Kidney tubule cell (primary cell): Measurements from ENCODE around the gene SLC4A4.
A peak's percentile ranks its signal among the peaks of the same experiment; 100 is the strongest.

ENCODE experiments used
- DNase-seq: peaks from one replicate; pipeline ENCODE4 v3.0.0-alpha.2; 2018; ENCODE audit warnings: low spot score

SLC4A4 gene

DNA sequence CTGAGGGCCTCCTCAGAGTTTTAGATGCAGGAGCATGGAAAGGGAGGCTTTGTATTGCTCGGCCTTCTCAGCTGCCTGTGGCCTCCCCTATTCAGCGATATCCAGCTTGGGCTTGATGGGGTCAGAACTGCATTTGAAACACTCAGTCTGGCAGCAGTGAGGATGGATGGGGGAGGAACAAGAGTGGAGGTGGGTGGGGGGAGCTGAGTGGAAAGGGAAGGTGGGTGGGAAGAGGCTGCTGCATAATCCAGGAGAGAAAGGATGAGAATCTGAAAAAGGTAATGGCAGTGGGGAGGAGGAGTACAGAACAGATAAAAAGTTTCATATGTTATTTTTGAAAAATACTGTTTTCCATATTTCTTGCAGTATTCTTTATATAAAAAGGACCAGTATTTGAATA is 202.7 kb downstream of the SLC4A4 start:
- DNase-seq, result no peak

DNA sequence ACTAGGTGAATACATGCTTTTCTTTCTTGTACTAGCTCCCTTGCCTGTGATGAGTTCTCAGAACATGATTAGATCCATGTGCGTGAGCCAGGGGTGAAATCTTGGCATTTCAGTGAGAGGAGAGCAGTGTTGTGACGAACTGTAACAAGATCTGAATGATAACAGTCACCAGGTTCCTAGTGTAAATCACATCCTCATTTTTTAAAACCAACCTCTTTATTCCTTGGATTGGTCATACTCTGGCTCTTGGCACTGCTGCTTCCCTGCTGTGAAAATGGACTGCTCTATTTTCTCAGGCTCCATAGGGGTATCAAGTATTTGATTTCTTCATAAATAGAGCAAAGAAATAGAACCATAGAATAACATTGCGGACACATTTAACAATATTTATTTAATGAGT is 206.3 kb downstream of the SLC4A4 start:
- no peak for DNase-seq

DNA sequence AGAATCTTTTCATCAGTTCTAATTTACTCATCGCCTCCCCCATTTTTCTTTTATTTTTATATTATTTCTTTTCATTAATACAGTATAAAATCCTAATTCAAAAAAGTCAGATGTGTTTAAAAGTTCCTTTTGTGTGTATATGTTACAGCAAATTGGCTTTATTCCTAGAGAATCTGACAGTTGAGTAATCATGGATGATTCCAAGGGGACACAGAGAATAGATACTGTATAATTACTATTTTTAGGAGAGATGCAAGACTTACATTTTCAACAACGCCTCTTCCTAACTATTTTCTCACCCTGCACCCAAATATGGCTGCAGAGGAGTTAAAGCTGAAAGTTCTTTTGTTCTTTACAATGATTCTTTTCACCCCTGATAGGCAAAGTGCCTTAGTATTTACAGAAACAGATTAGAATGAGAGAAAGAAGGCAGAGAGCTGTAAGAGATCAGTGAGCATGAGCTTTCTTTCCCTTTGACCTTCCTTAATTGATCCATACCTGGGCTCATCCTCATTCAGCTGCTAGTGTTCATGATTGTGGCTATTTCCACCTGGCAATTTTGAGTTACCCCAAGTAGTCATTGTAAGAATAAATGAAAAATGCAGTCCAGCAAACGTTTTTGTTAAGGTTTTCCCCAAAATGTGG is 210.8 kb downstream of the SLC4A4 start:
- DNase-seq, result no peak

DNA sequence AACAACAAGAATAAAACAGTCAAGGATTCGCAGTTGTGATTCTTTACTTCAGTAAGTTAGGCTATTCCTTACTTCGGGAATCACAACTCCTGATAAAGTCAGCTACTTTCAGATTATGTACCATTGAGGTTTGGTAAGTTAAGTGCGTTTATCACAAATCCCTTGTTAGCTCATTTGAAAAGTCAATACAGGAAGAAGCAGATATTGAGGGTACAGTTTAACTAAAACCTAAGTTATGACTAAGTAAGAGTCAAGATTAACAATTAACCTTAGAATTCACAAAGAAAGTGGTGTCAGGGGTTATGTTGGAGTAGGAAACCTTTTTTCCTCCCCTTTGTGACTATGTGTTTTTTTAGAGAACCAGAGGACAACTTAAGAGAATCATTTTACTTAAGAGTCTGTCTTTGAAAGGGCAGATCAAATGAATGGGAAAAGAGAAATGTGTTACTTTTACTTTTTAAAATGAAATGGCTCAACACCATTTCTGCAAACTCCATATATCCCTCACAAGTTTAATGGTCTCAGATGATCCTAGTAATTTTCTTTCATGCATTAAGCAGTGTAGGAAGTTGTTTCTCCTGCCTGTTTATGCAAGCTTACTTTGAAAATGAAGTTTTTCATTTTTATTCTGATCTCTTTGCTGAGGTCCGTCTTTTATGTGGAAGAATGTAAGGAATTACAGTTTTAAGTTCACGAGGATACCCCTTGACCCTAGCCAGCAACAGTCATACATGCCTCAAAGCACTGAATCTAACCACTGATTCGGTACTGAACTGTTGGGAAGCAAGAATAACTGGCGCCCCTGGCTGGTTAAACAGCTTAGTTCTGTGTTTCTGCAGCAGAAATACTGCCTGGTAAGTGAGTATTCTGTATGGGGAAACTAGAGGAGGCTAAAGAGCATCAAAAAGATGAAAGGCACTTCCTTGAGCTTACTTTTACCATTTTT is 211.7 kb downstream of the SLC4A4 start:
- peak; percentile 79 for DNase-seq

DNA sequence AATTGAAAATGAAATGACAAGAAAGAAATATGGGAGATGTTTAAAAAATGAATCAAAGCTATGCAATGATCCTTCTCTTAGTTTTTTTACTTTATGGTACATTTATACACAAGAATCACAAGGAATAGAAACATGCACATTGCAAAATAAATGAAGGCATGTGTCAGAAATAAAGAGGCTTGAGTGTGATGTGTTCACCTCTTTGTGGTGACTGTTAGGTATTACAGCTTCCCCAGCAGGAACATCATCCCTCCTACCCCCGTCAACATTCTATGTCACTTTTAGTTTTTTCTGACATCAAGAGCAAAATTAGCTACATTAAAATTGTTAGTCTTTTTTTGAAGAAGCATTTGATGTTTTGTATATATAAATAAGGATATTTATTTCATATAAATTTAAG is 214.8 kb downstream of the SLC4A4 start:
- DNase-seq, result peak; percentile 52

DNA sequence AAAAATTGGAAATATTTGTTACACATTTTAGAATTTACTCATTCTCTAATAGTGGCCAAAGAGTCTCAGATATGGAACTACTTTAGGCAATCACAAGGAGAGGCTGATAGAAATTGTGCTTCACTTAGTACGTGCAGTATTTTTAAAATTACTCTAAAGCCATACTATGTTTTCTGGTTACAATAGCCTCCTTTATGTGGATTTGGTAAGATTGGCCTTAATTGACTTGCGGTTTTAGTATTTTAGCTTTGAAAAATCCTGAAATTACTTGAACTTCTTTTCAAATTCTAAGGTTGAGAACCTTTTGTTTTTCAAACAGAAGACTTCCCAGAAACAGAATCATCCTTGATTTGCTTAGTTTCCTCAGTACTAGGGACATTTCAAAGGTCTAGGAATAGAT is 215.2 kb downstream of the SLC4A4 start:
- no peak for DNase-seq

DNA sequence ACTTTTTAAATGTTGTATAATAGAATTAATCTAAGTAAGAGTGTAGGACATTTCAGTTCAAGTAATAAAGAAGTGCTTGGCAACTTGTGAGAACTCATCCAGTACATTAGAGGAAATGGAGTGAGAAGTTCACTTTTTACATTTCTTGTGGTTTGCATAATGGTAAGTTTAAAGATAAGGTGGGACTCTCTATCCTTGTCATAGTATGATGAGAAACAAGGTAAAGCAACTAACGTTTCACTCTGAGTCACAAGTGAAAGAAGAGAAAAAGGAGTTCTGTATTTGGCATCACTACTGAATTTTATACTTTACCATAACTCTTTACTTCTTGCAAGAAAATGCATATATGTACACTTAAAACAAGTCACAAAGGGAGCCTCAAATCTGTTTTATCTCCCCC is 219.4 kb downstream of the SLC4A4 start:
- no peak for DNase-seq

DNA sequence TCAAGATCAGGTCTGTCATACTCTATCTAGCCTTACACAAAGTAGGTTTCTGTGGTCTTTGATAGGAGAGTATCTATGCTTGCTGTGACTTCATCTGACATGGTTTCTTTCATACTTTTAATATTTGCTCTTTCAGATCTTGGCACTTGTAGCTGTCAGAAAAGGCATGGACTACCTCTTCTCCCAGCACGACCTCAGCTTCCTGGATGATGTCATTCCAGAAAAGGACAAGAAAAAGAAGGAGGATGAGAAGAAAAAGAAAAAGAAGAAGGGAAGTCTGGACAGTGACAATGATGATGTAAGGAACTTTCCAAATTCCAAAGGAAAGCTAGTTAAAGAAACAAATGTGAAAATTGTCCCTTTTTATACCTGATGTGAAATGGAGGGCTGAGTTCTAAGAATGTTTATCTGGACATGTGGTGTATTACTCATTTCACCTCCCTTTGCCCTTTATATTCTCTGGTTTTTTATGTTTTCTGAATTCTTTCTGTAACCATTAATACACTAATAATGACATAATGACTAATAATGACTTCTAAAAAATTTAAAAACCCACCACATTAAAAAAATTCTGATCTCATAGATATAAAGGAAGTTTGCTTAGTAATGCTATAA is 221.2 kb downstream of the SLC4A4 start:
- peak; percentile 81 for DNase-seq

DNA sequence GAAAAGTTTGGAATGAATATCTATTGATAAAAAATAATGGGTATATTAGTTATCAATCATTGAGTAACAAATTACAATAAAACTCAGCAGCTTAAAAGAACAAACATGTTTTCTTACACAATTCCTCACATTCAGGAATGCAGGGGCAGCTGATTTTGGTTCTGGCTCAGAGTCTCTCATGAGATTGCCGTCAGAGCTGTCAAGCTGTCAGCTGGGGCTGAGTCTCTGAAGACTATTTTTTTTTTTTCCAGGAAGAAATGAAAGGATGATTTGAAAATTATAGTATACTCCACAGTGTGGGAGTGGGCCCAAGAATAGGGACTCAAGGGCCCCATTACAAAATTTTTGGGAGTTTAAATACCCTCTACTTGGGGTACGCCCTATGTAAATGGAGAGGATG is 226.0 kb downstream of the SLC4A4 start:
- no peak for DNase-seq

DNA sequence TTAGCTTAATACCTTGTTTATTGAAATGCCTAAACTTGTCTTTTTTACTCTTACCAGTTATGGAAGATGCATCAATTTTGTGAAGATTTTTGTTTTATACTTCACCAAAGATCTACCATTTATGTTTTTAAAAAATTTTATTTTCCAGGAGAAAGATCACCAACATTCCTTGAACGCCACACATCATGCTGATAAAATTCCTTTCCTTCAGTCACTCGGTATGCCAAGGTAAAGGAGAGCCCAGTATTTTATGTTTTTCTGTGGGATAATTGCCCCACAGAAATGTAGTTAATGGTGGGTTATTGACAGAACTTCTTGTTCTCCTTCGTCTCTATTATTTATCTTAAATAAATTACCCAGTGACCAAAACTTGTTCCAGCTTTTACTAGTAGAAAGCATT is 228.0 kb downstream of the SLC4A4 start:
- DNase-seq, result no peak

DNA sequence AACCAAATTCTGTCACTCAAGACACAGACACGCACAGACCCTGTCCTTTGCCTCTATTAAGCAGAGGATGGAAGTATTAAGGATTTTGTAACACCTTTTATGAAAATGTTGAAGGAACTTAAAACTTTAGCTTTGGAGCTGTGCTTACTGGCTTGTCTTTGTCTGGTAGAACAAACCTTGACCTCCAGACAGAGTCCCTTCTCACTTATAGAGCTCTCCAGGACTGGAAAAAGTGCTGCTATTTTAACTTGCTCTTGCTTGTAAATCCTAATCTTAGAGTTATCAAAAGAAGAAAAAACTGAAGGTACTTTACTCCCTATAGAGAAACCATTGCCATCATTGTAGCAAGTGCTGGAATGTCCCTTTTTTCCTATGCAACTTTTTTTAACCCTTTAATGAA is 229.3 kb downstream of the SLC4A4 start:
- DNase-seq, result no peak

DNA sequence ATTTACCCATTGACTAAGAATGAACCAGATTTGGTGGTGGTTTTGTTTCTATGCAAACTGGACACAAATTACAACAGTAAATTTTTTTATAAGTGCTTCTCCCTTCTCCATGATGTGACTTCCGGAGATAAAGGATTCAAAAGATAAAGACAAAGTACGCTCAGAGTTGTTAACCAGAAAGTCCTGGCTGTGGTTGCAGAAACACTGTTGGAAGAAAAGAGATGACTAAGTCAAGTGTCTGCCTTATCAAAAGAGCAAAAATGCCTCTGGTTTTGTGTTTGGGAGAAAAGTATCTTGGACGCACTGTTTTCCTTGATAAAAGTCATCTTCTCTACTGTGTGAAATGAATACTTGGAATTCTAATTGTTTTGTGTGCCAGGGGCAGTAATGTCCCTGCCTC is 231.7 kb downstream of the SLC4A4 start:
- no peak for DNase-seq

DNA sequence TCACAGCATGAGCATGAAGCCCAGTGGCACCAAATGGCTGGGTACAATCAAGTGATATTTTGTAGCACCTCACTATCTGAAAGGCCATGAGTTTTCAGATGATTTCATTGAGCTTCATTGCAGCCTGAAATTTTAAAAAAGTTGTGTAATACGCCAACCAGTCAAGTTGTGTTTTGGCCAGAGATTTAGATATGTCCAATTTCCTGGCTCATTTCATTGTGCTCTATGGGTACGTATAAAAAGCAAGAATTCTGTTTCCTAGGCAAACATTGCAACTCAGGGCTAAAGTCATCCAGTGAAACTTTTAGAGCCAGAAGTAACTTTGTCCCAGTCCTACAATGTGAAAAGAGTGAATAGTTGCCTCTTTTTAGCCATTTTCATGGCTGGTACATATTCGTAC is 232.5 kb downstream of the SLC4A4 start:
- no peak for DNase-seq

DNA sequence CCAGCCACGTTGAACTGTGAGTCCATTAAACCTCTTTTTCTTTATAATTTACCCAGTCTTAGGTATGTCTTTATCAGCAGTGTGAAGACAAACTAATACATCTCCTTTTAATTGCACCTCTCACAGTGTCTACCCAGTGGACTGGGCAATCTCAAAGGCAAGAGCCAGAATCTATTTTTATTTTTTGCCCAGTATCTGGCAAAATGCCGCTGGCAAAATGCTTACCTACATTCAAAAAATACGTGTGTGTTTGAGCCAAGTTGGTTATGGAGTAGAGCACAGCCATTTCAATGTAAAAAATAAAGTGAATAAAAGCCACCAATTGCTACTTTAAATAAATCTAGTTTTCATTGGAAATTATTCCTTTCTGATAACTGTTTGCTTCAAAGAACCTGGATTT is 245.2 kb downstream of the SLC4A4 start:
- DNase-seq, result no peak

DNA sequence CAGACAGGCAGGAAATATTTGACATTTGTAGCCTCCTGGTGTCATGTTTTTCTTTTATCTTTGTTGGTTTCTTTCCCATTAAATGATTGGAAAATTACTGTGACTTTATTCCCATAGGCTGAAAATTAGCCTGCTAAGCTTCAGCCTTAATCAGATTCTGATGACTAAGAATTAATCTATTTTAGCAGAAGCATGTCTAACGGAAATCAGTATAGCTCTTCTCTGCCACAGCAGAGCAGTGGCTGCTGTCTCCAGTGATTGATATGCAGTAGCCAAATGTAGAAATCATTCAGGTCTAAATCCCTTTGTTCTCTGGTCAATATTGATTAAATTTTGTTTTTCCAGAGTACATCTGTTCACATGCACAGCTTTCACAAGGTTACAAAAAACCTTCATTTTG is 245.8 kb downstream of the SLC4A4 start:
- DNase-seq, result no peak

DNA sequence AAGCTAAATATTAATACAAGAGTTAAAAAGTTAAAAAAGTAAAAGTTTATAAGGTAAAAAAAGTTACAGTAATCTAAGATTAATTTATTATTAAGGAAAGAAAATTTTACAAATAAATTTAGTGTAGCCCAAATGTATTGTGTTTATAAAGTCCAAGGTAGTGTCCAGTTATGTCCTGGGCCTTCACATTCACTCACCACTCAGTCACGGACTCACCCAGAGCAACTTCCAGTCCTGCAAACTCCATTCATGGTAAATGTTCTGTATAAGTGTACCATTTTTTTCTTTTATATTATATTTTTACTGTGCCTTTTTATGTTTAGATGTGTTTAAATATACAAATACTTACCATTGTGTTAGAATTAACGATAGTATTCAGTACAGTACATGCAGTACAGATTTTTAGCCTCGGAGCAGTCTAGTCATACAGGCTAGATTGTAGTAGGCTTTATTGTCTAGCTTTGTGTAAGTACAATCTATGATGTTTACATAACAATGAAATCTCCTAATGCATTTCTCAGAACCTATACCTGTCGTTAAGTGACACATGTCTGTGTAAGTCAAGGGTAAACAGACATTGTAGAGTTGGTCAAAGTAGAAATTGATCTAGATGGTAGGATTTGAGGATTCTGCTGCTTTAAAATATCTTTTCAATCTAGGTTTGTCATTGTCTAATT is 247.4 kb downstream of the SLC4A4 start:
- DNase-seq, result no peak

DNA sequence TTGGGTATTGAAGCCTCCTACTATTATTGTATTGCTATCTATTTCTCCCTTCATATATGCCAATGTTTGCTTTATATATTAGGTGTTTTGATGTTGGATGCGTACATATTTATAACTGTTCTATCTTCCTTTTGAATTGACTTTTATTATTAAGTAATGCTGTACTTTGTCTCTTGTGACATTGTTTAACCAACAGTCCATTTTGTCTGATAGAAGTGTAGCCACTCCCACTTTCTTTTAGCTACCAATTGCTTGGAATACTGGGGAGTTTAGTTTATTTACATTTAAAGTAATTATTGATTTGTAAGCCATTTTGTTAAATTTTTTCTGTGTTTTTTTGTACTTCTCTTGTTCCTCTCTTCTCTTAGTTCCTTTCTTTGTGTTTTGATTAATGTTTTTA is 249.2 kb downstream of the SLC4A4 start:
- DNase-seq, result no peak

DNA sequence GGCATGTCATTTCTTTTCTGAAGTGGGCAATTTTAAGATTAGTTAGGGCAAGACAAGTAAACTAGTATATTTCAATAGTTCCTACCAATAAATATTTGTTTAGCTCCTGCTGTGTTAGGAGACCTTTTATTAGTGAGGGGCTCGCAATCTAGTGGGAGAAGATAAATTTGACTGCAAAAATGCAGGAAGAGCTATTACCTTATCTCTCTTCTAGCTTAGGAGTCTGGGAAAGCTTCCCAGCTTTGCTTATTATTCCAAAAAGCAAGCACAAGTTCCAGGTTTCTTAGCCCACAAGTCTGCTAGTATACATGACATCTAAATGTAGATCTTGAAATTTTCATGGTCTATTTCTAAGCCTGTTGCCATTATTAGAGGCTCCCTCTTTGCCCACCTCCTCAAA is 254.0 kb downstream of the SLC4A4 start:
- no peak for DNase-seq

DNA sequence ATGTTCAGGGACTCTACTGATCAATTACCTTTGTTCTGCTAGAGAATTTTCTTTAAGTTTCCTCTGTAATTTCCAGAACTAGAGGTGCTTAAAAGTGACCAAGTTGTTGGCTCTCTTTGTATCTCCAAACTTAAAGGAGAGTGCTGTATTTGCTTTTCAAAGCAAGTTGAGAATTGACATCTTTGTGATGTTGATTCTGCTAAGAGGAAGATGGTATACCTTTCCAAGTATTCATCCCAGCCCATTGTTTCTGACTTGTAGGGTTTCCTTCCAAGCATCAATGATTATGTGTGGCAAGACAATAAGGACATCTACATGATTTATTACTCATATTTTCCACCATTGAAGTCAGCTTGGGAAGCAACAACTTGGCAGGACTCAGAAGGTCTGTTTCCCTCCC is 254.5 kb downstream of the SLC4A4 start:
- DNase-seq, result no peak

DNA sequence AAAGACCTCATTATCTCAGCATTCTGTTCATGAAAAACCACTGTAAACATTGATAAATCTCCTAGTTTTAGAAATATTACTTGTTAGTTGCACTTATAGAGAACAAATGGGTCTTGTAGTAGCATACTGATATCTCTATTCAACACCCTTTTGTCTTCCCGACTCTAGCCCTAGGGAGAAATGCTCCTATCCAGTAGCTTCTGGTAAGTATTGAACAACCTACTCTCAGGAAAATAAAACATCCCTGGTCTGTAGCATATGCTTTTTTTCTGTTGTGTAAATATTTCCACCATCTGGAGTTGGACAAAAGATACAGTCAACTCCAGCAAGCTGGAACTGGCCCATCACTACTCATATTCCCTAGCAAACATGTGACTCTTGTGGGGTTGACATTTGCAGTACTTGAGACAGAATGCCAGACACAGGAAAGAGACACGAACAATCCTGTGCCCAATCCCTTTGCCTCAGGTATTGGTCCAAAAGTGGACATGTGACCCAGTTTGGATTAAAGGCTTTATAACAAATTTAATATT is 256.8 kb downstream of the SLC4A4 start:
- no peak for DNase-seq

DNA sequence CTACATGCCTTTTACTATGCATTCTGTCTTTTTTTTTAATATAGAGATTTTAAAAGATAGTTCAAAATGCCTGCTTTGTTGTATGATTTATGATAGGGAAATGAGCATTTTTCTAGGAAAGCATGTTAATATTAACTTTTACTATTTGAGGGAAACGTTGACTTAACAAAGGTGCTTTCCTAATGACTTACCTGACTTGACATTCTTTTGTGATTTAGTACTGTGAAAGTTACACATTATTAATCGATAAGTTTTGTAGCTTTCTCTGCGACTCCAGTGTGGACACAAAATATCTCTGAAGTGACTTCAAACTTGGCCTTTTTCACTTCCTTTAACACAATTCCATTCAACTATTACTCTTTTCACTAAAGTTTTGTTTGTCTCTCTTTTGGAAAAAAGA is 260.8 kb downstream of the SLC4A4 start:
- DNase-seq, result peak; percentile 25

DNA sequence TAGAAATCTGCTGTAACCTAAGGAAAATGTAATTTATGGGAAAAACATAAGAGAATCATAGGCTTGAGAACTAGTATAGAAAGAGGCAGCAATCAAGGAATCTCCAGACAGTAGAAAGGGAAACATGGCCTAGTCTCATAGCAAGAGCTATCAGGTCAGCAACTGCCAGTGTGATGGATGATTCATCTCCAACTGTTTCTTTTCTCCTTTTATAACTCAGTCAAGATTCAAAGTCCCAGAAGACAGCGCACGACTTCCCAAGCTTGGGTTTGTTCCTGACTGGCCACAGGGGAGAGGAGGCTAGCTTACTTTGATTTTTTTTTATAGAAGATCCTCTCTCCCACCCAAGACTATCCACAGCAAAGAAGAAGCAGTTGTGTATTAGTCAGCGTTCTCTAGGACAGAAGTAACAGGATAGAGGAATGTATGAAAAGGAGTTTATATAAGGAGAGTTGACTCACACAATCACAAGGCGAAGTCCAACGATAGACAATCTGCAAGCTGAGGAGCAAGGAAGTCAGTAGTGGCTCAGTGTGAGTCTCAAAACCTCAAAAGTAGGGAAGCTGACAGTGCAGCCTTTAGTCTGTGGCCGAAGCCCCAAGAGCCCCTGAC is 263.6 kb downstream of the SLC4A4 start:
- peak; percentile 53 for DNase-seq
